Smooth muscle cell (in vitro differentiated cells): ENCODE measurements around the gene ASPRV1. TPM values are rescaled to one million over a fixed set of nuclear protein-coding genes. Genes with fewer than 3 reads are reported as not detected.

Source experiments
- DNase-seq: peaks from one replicate; lab custom pipeline; 2025; ENCODE audit not compliant: unreplicated experiment; lab: John Stamatoyannopoulos, UW
- H2AFZ ChIP-seq: fragments of 200-600 bp; sonication (generic); 2 replicates; pipeline ENCODE4 v1.6.0; 2016; ENCODE audit warnings: antibody characterized with exemption, low read depth, mild to moderate bottlenecking
- H3F3A ChIP-seq: fragments of 200-600 bp; sonication (generic); 2 replicates; pipeline ENCODE4 v1.6.0; 2017; ENCODE audit warnings: antibody characterized with exemption, low read depth
- H3K27ac ChIP-seq: fragments of 200-600 bp; sonication (generic); 2 replicates; pipeline ENCODE4 v1.5.1; 2016; ENCODE audit warnings: low read depth, mild to moderate bottlenecking
- H3K27me3 ChIP-seq: fragments of 200-600 bp; sonication (generic); 2 replicates; pipeline ENCODE4 v1.6.1; 2016; ENCODE audit warnings: low read depth, mild to moderate bottlenecking
- H3K36me3 ChIP-seq: fragments of 200-600 bp; sonication (generic); 2 replicates; pipeline ENCODE4 v1.5.1; 2016; ENCODE audit warnings: low read depth
- H3K4me1 ChIP-seq: fragments of 200-600 bp; sonication (generic); 2 replicates; pipeline ENCODE4 v1.5.1; 2016; ENCODE audit warnings: low read depth
- H3K4me2 ChIP-seq: fragments of 200-600 bp; sonication (generic); 2 replicates; pipeline ENCODE4 v1.6.0; 2016; ENCODE audit warnings: mild to moderate bottlenecking
- H3K4me3 ChIP-seq: fragments of 200-600 bp; sonication (generic); 2 replicates; pipeline ENCODE4 v1.5.1; 2016; ENCODE audit warnings: mild to moderate bottlenecking
- H3K79me2 ChIP-seq: fragments of 200-600 bp; sonication (generic); 2 replicates; pipeline ENCODE4 v1.6.0; 2016; ENCODE audit warnings: low read depth, mild to moderate bottlenecking
- H3K9ac ChIP-seq: fragments of 200-600 bp; sonication (generic); 2 replicates; pipeline ENCODE4 v1.6.0; 2016; ENCODE audit warnings: low read depth
- H3K9me3 ChIP-seq: fragments of 200-600 bp; sonication (generic); replicated peaks from 2 replicates; pipeline ENCODE4 v1.5.1; 2016; ENCODE audit warnings: low read depth
- H4K20me1 ChIP-seq: fragments of 200-600 bp; sonication (generic); 2 replicates; pipeline ENCODE4 v1.6.0; 2016; ENCODE audit warnings: low read depth
- WGBS: methylation state at CpG from one replicate; pipeline ENCODE4 v1.1.7; 2016; ENCODE audit warnings: low lambda C conversion rate; 5-methylcytosine and 5-hydroxymethylcytosine counted together
- polyA plus RNA-seq: library from polyadenylated mRNA; unstranded; fragments of >200 nt; fragmentation: Nextera tagmentation; extraction: Ambion mirVana; gene quantifications from 2 replicates; pipeline ENCODE4 v1.2.1, GENCODE V29; 2016
- total RNA-seq: library from RNA; depleted of rRNA; stranded (reverse); fragments of >200 nt; gene quantifications from 2 replicates; pipeline ENCODE4 v1.2.3, GENCODE V29; 2014
- TF ChIP-seq, protein P1 (sequence below): fragments of 200-600 bp; sonication (generic); IDR thresholded peaks from 2 replicates; pipeline ENCODE4 v1.5.1; 2017; ENCODE audit warnings: borderline replicate concordance, mild to moderate bottlenecking, antibody characterized with exemption; ENCODE audit not compliant: insufficient read depth, poor library complexity, severe bottlenecking

The ASPRV1 gene
- total and polyA plus RNA-seq, 2 experiments from 2014 or later: 1.6 to 4.4 TPM

- TF ChIP-seq, protein P1, sequence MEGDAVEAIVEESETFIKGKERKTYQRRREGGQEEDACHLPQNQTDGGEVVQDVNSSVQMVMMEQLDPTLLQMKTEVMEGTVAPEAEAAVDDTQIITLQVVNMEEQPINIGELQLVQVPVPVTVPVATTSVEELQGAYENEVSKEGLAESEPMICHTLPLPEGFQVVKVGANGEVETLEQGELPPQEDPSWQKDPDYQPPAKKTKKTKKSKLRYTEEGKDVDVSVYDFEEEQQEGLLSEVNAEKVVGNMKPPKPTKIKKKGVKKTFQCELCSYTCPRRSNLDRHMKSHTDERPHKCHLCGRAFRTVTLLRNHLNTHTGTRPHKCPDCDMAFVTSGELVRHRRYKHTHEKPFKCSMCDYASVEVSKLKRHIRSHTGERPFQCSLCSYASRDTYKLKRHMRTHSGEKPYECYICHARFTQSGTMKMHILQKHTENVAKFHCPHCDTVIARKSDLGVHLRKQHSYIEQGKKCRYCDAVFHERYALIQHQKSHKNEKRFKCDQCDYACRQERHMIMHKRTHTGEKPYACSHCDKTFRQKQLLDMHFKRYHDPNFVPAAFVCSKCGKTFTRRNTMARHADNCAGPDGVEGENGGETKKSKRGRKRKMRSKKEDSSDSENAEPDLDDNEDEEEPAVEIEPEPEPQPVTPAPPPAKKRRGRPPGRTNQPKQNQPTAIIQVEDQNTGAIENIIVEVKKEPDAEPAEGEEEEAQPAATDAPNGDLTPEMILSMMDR: no peak
- no peaks in the 10 kb centered on the region for H3F3A ChIP-seq
- H3K9me3 ChIP-seq: no peaks in the 10 kb centered on the region
- no peaks in the 10 kb centered on the region for H3K79me2 ChIP-seq
- H3K9ac ChIP-seq: no peak overlapping the region
- H3K36me3 ChIP-seq: no peaks in the 10 kb centered on the region
- no peak overlapping the region for H3K4me3 ChIP-seq
- 92% methylated on average over 8 of the region's 8 CpGs for WGBS
- no peak overlapping the region for H2AFZ ChIP-seq
- no peak overlapping the region for H3K4me2 ChIP-seq
- no peaks in the 10 kb centered on the region for H4K20me1 ChIP-seq
- H3K27ac ChIP-seq: no peak overlapping the region
- no peaks in the 10 kb centered on the region for H3K27me3 ChIP-seq
- no peaks in the 10 kb centered on the region for H3K4me1 ChIP-seq
- no peak for DNase-seq
These were observed 31.0 kb upstream of the ASPRV1 start for GRCh38 chr2:69992310-69993047.

GRCh38 chr2:69989441-69990105 lies 28.1 kb upstream of the ASPRV1 start:
- TF ChIP-seq, protein P1: no peak

GRCh38 chr2:69989009-69989408 lies 27.6 kb upstream of the ASPRV1 start:
- Histone ChIP-seq H3K27ac (no peak overlapping the region), H3K9ac (no peak overlapping the region), H3K9me3 (no peaks in the 10 kb centered on the region), H3K27me3 (no peaks in the 10 kb centered on the region), H4K20me1 (no peaks in the 10 kb centered on the region), H2AFZ (no peak overlapping the region), H3K36me3 (no peaks in the 10 kb centered on the region), H3K79me2 (no peaks in the 10 kb centered on the region), H3K4me3 (no peak overlapping the region), H3K4me2 (no peak overlapping the region), H3K4me1 (no peaks in the 10 kb centered on the region), H3F3A (no peaks in the 10 kb centered on the region)
- TF ChIP-seq, protein P1: no peak
- WGBS: 73% methylated on average over 3 of the region's 3 CpGs
- DNase-seq: no peak

More at GRCh38 chr2:69989441-69990105, 28.1 kb upstream of the ASPRV1 start:
- no peaks in the 10 kb centered on the region for H3K9me3 ChIP-seq
- no peak overlapping the region for H3K4me2 ChIP-seq
- 95% methylated on average over 12 of the region's 12 CpGs for WGBS
- H3K9ac ChIP-seq: no peak overlapping the region
- no peaks in the 10 kb centered on the region for H3K79me2 ChIP-seq
- no peaks in the 10 kb centered on the region for H3K36me3 ChIP-seq
- no peak for DNase-seq
- H2AFZ ChIP-seq: no peak overlapping the region
- H3F3A ChIP-seq: no peaks in the 10 kb centered on the region
- no peaks in the 10 kb centered on the region for H3K27me3 ChIP-seq
- H3K4me3 ChIP-seq: no peak overlapping the region
- no peaks in the 10 kb centered on the region for H3K4me1 ChIP-seq
- H3K27ac ChIP-seq: no peak overlapping the region
- no peaks in the 10 kb centered on the region for H4K20me1 ChIP-seq
